GM06990 (cell line): Measurements from ENCODE around the gene SHLD2.
A peak's percentile ranks its signal among the peaks of the same experiment; 100 is the strongest.
"Not testable (repeated sequence)": the region's sequence is repeated elsewhere in the genome, so short reads cannot be mapped to it uniquely, and the experiment has no call there.

Experiments
- DNase-seq: peaks from one replicate; pipeline ENCODE4 v3.0.0-alpha.2; 2011; ENCODE audit not compliant: insufficient read length; ENCODE audit errors: extremely low read depth
- H3K27me3 ChIP-seq: replicated peaks from 2 replicates; pipeline ENCODE4 v1.6.0; 2011; ENCODE audit warnings: low read length; ENCODE audit not compliant: control insufficient read depth, insufficient read depth
- H3K36me3 ChIP-seq: 2 replicates; pipeline ENCODE4 v1.5.1; 2011; ENCODE audit warnings: low read length; ENCODE audit not compliant: control insufficient read depth, insufficient read depth
- H3K4me3 ChIP-seq: replicated peaks from 2 replicates; pipeline ENCODE4 v1.5.1; 2011; ENCODE audit warnings: low read depth, mild to moderate bottlenecking, control low read depth, low read length
- TF ChIP-seq, protein P1 (sequence below): IDR thresholded peaks from 2 replicates; pipeline ENCODE4 v1.5.1; 2011; ENCODE audit warnings: low read length, control low read depth, mild to moderate bottlenecking, inconsistent platforms; ENCODE audit not compliant: insufficient read depth, poor library complexity, severe bottlenecking

The SHLD2 gene

GRCh38 chr10:87083576-87084290, 11.3 kb upstream of the SHLD2 start:
- not testable (repeated sequence) for H3K27me3 ChIP-seq, H3K36me3 ChIP-seq, DNase-seq, H3K4me3 ChIP-seq

DNA sequence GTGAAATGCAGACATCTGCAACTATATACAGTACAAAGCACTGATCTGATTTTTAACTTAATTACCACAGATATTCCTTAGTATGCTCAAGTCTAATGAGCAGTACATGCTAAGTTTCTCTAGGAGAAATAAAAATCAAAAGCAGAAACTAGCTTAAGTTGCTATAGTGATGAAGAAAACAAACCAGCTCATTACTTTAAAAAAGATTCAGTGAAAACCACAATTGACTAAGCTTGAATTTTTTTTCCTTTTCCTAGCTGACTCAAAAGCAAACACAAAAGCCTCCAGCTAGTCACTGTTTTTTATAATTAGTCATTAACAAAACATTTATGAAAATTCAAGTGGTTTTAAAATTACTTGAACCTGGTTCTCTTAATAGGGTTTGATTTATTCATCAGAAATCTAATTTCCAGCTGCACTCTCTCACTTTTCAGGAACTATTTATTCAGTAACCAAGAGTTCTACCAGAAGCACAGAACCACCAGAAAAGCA, 10.7 kb upstream of the SHLD2 start:
- DNase-seq: peak; percentile 52
- H3K36me3 ChIP-seq, H3K4me3 ChIP-seq, H3K27me3 ChIP-seq: not testable (repeated sequence)

- TF ChIP-seq, protein P1, sequence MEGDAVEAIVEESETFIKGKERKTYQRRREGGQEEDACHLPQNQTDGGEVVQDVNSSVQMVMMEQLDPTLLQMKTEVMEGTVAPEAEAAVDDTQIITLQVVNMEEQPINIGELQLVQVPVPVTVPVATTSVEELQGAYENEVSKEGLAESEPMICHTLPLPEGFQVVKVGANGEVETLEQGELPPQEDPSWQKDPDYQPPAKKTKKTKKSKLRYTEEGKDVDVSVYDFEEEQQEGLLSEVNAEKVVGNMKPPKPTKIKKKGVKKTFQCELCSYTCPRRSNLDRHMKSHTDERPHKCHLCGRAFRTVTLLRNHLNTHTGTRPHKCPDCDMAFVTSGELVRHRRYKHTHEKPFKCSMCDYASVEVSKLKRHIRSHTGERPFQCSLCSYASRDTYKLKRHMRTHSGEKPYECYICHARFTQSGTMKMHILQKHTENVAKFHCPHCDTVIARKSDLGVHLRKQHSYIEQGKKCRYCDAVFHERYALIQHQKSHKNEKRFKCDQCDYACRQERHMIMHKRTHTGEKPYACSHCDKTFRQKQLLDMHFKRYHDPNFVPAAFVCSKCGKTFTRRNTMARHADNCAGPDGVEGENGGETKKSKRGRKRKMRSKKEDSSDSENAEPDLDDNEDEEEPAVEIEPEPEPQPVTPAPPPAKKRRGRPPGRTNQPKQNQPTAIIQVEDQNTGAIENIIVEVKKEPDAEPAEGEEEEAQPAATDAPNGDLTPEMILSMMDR: no peak
- no peaks in the 10 kb centered on the region for H3K27me3 ChIP-seq
- no peaks in the 10 kb centered on the region for H3K36me3 ChIP-seq
- DNase-seq: no peak
- H3K4me3 ChIP-seq: no peak overlapping the region
Measured at GRCh38 chr10:87085537-87085936, 9.5 kb upstream of the SHLD2 start.

- Histone ChIP-seq H3K36me3 (no peaks in the 10 kb centered on the region), H3K4me3 (no peak overlapping the region), H3K27me3 (no peaks in the 10 kb centered on the region)
- no peak for DNase-seq
- TF ChIP-seq, protein P1: no peak
Measured at GRCh38 chr10:87089746-87090145, 5.3 kb upstream of the SHLD2 start.

DNA sequence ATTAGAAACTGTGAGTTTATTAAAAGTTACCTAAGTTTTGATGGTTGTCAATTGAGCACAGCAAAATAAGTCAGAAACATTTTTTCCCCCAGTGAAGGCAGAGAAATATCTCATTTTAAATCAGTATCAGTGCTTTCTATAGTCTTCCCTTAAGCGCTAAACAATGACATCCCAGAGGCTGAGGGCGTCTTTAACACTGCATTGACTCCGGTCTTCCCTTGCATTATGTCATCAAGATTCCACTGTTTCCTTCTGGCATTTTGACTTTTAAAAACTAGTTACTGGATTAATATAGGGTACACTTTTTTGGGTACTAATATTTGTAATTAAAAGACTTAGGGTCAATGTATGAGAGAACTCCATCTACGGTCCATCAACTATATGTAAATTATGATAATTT, 4.2 kb upstream of the SHLD2 start:
- Histone ChIP-seq H3K4me3 (no peak overlapping the region), H3K27me3 (no peaks in the 10 kb centered on the region), H3K36me3 (no peaks in the 10 kb centered on the region)
- DNase-seq: no peak
- TF ChIP-seq, protein P1: no peak

DNA sequence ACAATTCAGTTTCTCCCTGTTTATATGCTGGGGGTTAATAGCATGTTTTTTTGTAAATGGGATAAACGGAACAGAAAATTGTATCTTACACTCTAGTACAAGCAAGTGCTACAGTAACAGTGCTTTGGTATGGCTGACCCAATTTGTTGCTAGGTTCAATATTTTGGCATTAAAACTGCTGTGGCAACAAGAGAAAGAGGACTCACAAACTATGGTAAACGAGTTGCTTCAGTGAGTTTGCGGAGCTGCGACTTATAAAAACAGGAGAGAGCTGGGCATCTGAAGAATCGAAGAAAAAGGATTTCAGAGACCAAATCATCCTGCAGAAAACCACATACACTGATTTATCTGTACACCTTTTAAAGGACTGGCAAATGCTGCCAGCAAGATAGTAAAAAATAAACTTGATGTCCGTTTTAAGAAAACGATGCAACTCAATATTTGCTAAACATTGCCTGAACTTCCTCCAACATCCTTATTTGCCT, 2.6 kb upstream of the SHLD2 start:
- peak overlapping the region; percentile 88 for H3K4me3 ChIP-seq
- no peaks in the 10 kb centered on the region for H3K27me3 ChIP-seq
- no peak for DNase-seq
- TF ChIP-seq, protein P1: no peak
- no peaks in the 10 kb centered on the region for H3K36me3 ChIP-seq
